Glutamatergic neuron (in vitro differentiated cells): ENCODE data around the gene USP35. TPM values are rescaled to one million over a fixed set of nuclear protein-coding genes. Genes with fewer than 3 reads are reported as not detected.

Source experiments
- DNase-seq: peaks from one replicate; pipeline ENCODE4 v3.0.0; 2022
- H3K27ac Mint-ChIP-seq: one replicate; pipeline ENCODE4 v1.8.0; 2020; ENCODE audit warnings: mild to moderate bottlenecking, mixed read lengths, inconsistent platforms; ENCODE audit not compliant: unreplicated experiment
- H3K27me3 Mint-ChIP-seq: one replicate; pipeline ENCODE4 v1.8.0; 2020; ENCODE audit warnings: mild to moderate bottlenecking, moderate library complexity, mixed read lengths, inconsistent platforms; ENCODE audit not compliant: unreplicated experiment
- H3K36me3 Mint-ChIP-seq: one replicate; pipeline ENCODE4 v1.8.0; 2020; ENCODE audit warnings: mild to moderate bottlenecking, mixed read lengths, inconsistent platforms; ENCODE audit not compliant: unreplicated experiment
- H3K4me1 Mint-ChIP-seq: one replicate; pipeline ENCODE4 v1.8.0; 2020; ENCODE audit warnings: mild to moderate bottlenecking, low read depth, mixed read lengths, inconsistent platforms; ENCODE audit not compliant: unreplicated experiment
- H3K4me3 Mint-ChIP-seq: one replicate; pipeline ENCODE4 v1.8.0; 2020; ENCODE audit warnings: mild to moderate bottlenecking, mixed read lengths, inconsistent platforms; ENCODE audit not compliant: unreplicated experiment
- H3K9me3 Mint-ChIP-seq: one replicate; pipeline ENCODE4 v1.8.0; 2020; ENCODE audit warnings: mild to moderate bottlenecking, moderate library complexity, mixed read lengths, inconsistent platforms; ENCODE audit not compliant: unreplicated experiment
- CTCF ChIP-seq: fragments of 200-600 bp; sonication (generic); IDR thresholded peaks from one replicate; pipeline ENCODE4 v1.5.0; 2021; ENCODE audit not compliant: partially characterized antibody, unreplicated experiment
- total RNA-seq: library from RNA; stranded (reverse); fragmentation: NEBNext Ultra II Directional; extraction: Animal tissue kit (Norgen Biotek cat#: 25700); gene quantifications from one replicate; pipeline ENCODE4 v1.2.1, GENCODE V29; 2021; ENCODE audit not compliant: unreplicated experiment

USP35 gene
- total RNA-seq, 1 donor from 2014 or later: 34.2 TPM

- Mint-ChIP-seq H3K27me3 (no peaks in the 10 kb centered on the region), H3K36me3 (no peaks in the 10 kb centered on the region), H3K4me3 (no peak overlapping the region), H3K27ac (no peak overlapping the region), H3K9me3 (no peaks in the 10 kb centered on the region), H3K4me1 (no peaks in the 10 kb centered on the region)
- DNase-seq: no peak
- TF ChIP-seq CTCF: no peak
These were observed 26.8 kb upstream of the USP35 start for GRCh38 chr11:78161962-78162371.

GRCh38 chr11:78163828-78164227, 24.9 kb upstream of the USP35 start:
- peaks cover 7% of the 10 kb centered on the region for H3K4me1 Mint-ChIP-seq
- H3K9me3 Mint-ChIP-seq: peaks cover 4% of the 10 kb centered on the region
- peaks cover 5% of the 10 kb centered on the region for H3K27me3 Mint-ChIP-seq
- no peak overlapping the region for H3K27ac Mint-ChIP-seq
- TF ChIP-seq CTCF: no peak
- H3K36me3 Mint-ChIP-seq: no peaks in the 10 kb centered on the region
- no peak overlapping the region for H3K4me3 Mint-ChIP-seq
- no peak for DNase-seq

- TF ChIP-seq CTCF: no peak
- no peaks in the 10 kb centered on the region for H3K36me3 Mint-ChIP-seq
- peaks cover 5% of the 10 kb centered on the region for H3K27me3 Mint-ChIP-seq
- H3K4me3 Mint-ChIP-seq: no peak overlapping the region
- no peak overlapping the region for H3K27ac Mint-ChIP-seq
- peaks cover 4% of the 10 kb centered on the region for H3K9me3 Mint-ChIP-seq
- DNase-seq: no peak
- peaks cover 7% of the 10 kb centered on the region for H3K4me1 Mint-ChIP-seq
These were observed 24.2 kb upstream of the USP35 start for GRCh38 chr11:78164471-78164870.

- Mint-ChIP-seq H3K36me3 (no peaks in the 10 kb centered on the region), H3K27me3 (peaks cover 8% of the 10 kb centered on the region), H3K4me3 (no peak overlapping the region), H3K9me3 (peaks cover 4% of the 10 kb centered on the region), H3K27ac (no peak overlapping the region), H3K4me1 (peaks cover 7% of the 10 kb centered on the region)
- DNase-seq: no peak
- no peak for TF ChIP-seq CTCF
These were observed 21.8 kb upstream of the USP35 start for GRCh38 chr11:78166855-78167469.

- Mint-ChIP-seq H3K9me3 (peaks cover 4% of the 10 kb centered on the region), H3K27ac (no peak overlapping the region)
- no peak for TF ChIP-seq CTCF
These were observed 19.9 kb upstream of the USP35 start for GRCh38 chr11:78168539-78169477.

More at GRCh38 chr11:78168539-78169477, 19.9 kb upstream of the USP35 start:
- peaks cover 8% of the 10 kb centered on the region for H3K27me3 Mint-ChIP-seq
- H3K4me3 Mint-ChIP-seq: no peak overlapping the region
- DNase-seq: peak; percentile 52
- peaks cover 10% of the 10 kb centered on the region for H3K36me3 Mint-ChIP-seq
- peaks cover 7% of the 10 kb centered on the region for H3K4me1 Mint-ChIP-seq
